PC-3 (cell line): Measurements from ENCODE around the gene DGLUCY. TPM values are rescaled to one million over a fixed set of nuclear protein-coding genes. Genes with fewer than 3 reads are reported as not detected.

Experiments
- ATAC-seq: fragments of 200-7000 bp; cut with Tn5 transposase; 2 replicates; pipeline ENCODE4 v1.9.1; 2020; ENCODE audit warnings: mild to moderate bottlenecking, moderate library complexity
- BruUV-seq: library from RNA; stranded (reverse); fragments of 400-500 nt; replicated peaks from 2 replicates; lab custom pipeline; 2021; lab: Mats Ljungman, UMichigan
- CTCF ChIA-PET: fragments of 300-600 bp; sonication (Branson Sonifier 250); formaldehyde crosslinking; loops from one replicate; lab custom pipeline; 2022; ENCODE audit warnings: antibody characterized with exemption; lab: Charles Lee
- POLR2A ChIA-PET: fragments of 300-600 bp; sonication (Branson Sonifier 250); formaldehyde crosslinking; loops from one replicate; lab custom pipeline; 2022; ENCODE audit warnings: antibody characterized with exemption; ENCODE audit not compliant: unreplicated experiment; lab: Charles Lee
- DNase-seq: peaks from one replicate; pipeline ENCODE4 v3.0.0-alpha.2; 2015
- H2AFZ ChIP-seq: fragments of 300-600 bp; sonication (generic); 2 replicates; pipeline ENCODE4 v1.6.0; 2016; ENCODE audit warnings: antibody characterized with exemption, low read length
- H3F3A ChIP-seq: fragments of 300-600 bp; sonication (generic); one replicate; pipeline ENCODE4 v1.6.0; 2017; ENCODE audit warnings: antibody characterized with exemption, low read length, control low read depth, mild to moderate bottlenecking; ENCODE audit not compliant: unreplicated experiment
- H3K27ac ChIP-seq: fragments of 300-600 bp; sonication (generic); 2 replicates; pipeline ENCODE4 v1.5.1; 2016; ENCODE audit warnings: mild to moderate bottlenecking, low read length
- H3K27me3 ChIP-seq: fragments of 300-600 bp; sonication (generic); 2 replicates; pipeline ENCODE4 v1.6.1; 2016; ENCODE audit warnings: low read length, mixed read lengths
- H3K36me3 ChIP-seq: fragments of 300-600 bp; sonication (generic); 2 replicates; pipeline ENCODE4 v1.6.1; 2016; ENCODE audit warnings: low read depth, mixed run types, low read length, mixed read lengths
- H3K4me1 ChIP-seq: fragments of 300-600 bp; sonication (generic); 2 replicates; pipeline ENCODE4 v1.5.1; 2016; ENCODE audit warnings: low read length; ENCODE audit not compliant: insufficient read depth
- H3K4me2 ChIP-seq: fragments of 300-600 bp; sonication (generic); 2 replicates; pipeline ENCODE4 v1.6.0; 2016; ENCODE audit warnings: low read length
- H3K4me3 ChIP-seq: fragments of 300-600 bp; sonication (generic); 2 replicates; pipeline ENCODE4 v1.5.1; 2016; ENCODE audit warnings: mild to moderate bottlenecking, low read length, mixed read lengths
- H3K79me2 ChIP-seq: fragments of 300-600 bp; sonication (generic); 2 replicates; pipeline ENCODE4 v1.6.1; 2017; ENCODE audit warnings: low read length, mixed read lengths
- H3K9ac ChIP-seq: fragments of 300-600 bp; sonication (generic); 2 replicates; pipeline ENCODE4 v1.6.0; 2016; ENCODE audit warnings: mild to moderate bottlenecking, low read length
- H3K9me2 ChIP-seq: fragments of 300-600 bp; sonication (generic); replicated peaks from 2 replicates; pipeline ENCODE4 v1.6.1; 2016; ENCODE audit warnings: mixed run types, low read length, mixed read lengths
- H3K9me3 ChIP-seq: fragments of 300-600 bp; sonication (generic); 2 replicates; pipeline ENCODE4 v1.6.1; 2016; ENCODE audit warnings: low read length, mixed read lengths
- H4K20me1 ChIP-seq: fragments of 300-600 bp; sonication (generic); 2 replicates; pipeline ENCODE4 v1.6.1; 2016; ENCODE audit warnings: low read length, mixed read lengths
- CTCF ChIP-seq: fragments of 300-600 bp; sonication (generic); conservative IDR thresholded peaks from 2 replicates; pipeline ENCODE4 v1.5.1; 2017; ENCODE audit warnings: antibody characterized with exemption, low read depth, mild to moderate bottlenecking, low read length
- EZH2 ChIP-seq: fragments of 300-600 bp; sonication (generic); IDR thresholded peaks from one replicate; pipeline ENCODE4 v1.6.1; 2017; ENCODE audit warnings: antibody characterized with exemption, mild to moderate bottlenecking, low read length; ENCODE audit not compliant: unreplicated experiment
- EZH2phosphoT487 ChIP-seq: fragments of 300-600 bp; sonication (generic); IDR thresholded peaks from 2 replicates; pipeline ENCODE4 v1.6.1; 2018; ENCODE audit warnings: mild to moderate bottlenecking, antibody characterized with exemption, low read length, borderline replicate concordance
- intact Hi-C: fragments of 100-400 bp; cut with micrococcal nuclease; formaldehyde crosslinking; loops from 2 replicates; pipeline ENCODE4 v1.9.0; 2023
- total RNA-seq: library from RNA; depleted of rRNA; stranded (reverse); fragments of >200 nt; gene quantifications from 2 replicates; pipeline ENCODE4 v1.2.3, GENCODE V29; 2014

DGLUCY gene
- total RNA-seq, 1 experiment from 2014 or later, result 0.84 TPM

- Histone ChIP-seq H3K4me2 (no peak overlapping the region), H3K9me2 (no peaks in the 10 kb centered on the region), H3K36me3 (no peaks in the 10 kb centered on the region), H3K4me1 (peaks cover 12% of the 10 kb centered on the region), H3K27ac (no peak overlapping the region), H3K79me2 (no peaks in the 10 kb centered on the region), H4K20me1 (no peaks in the 10 kb centered on the region), H3K27me3 (no peaks in the 10 kb centered on the region), H3F3A (no peaks in the 10 kb centered on the region), H2AFZ (no peak overlapping the region), H3K9ac (no peak overlapping the region), H3K4me3 (no peak overlapping the region), H3K9me3 (no peaks in the 10 kb centered on the region)
- no peak for ATAC-seq
- no peak for DNase-seq
- intact Hi-C loops, result no loop called here
- no peak for TF ChIP-seq CTCF
- no peak for TF ChIP-seq EZH2
- no peak for TF ChIP-seq EZH2phosphoT487
- no TSS peak for BruUV-seq
- CTCF ChIA-PET, result no interaction called here
- POLR2A ChIA-PET, result interaction anchor here (0.6 kb wide), 1 partner anchor 103 kb away, joined by 3 read pairs; no protein-coding TSS in a partner anchor
These were observed 49.4 kb downstream of the DGLUCY start for GRCh38 chr14:91163316-91163715.

- DNase-seq (peak; percentile 86), ATAC-seq (peak; percentile 98)
- Histone ChIP-seq H3K9me3 (no peaks in the 10 kb centered on the region), H3K9me2 (no peaks in the 10 kb centered on the region), H3K4me2 (peak overlapping the region; percentile 14), H3K36me3 (no peaks in the 10 kb centered on the region), H3K27ac (no peak overlapping the region), H3K79me2 (no peaks in the 10 kb centered on the region), H3K4me1 (peaks cover 12% of the 10 kb centered on the region), H3K27me3 (no peaks in the 10 kb centered on the region), H4K20me1 (no peaks in the 10 kb centered on the region), H3K9ac (no peak overlapping the region), H3F3A (no peaks in the 10 kb centered on the region), H2AFZ (0 out of 2 replicates have a peak overlapping the region, but pooled peaks have one; percentile 6), H3K4me3 (no peak overlapping the region)
- no TSS peak for BruUV-seq
- intact Hi-C loops, result loop anchor here (2.0 kb wide), 1 partner anchor 104 kb away; the partner anchor contains the start of gene RPS6KA5
- POLR2A ChIA-PET, result no interaction called here
- TF ChIP-seq CTCF (no peak), EZH2phosphoT487 (no peak), EZH2 (no peak)
- CTCF ChIA-PET, result interaction anchor here (0.6 to 1.0 kb wide), 3 partner anchors 8 to 27 kb away, joined by 4 to 6 read pairs (median 4); no protein-coding TSS in a partner anchor
These were observed 50.8 kb downstream of the DGLUCY start for GRCh38 chr14:91164676-91165075.

GRCh38 chr14:91167380-91167770, 53.5 kb downstream of the DGLUCY start:
- TF ChIP-seq CTCF (no peak), EZH2phosphoT487 (no peak), EZH2 (no peak)
- ChIA-PET CTCF (no interaction called here), POLR2A (no interaction called here)
- Histone ChIP-seq H4K20me1 (no peaks in the 10 kb centered on the region), H2AFZ (no peak overlapping the region), H3K9ac (no peak overlapping the region), H3K27me3 (no peaks in the 10 kb centered on the region), H3K9me2 (no peaks in the 10 kb centered on the region), H3K36me3 (no peaks in the 10 kb centered on the region), H3K9me3 (no peaks in the 10 kb centered on the region), H3K4me2 (no peak overlapping the region), H3K4me3 (no peak overlapping the region), H3K79me2 (no peaks in the 10 kb centered on the region), H3F3A (no peaks in the 10 kb centered on the region), H3K4me1 (peaks cover 12% of the 10 kb centered on the region), H3K27ac (no peak overlapping the region)
- intact Hi-C loops, result no loop called here
- ATAC-seq, result no peak
- no peak for DNase-seq
- BruUV-seq, result no TSS peak
